Fibroblast of the aortic adventitia (primary cell): Measurements from ENCODE around the gene CPLANE2. TPM values are rescaled to one million over a fixed set of nuclear protein-coding genes. Genes with fewer than 3 reads are reported as not detected.

Source experiments
- DNase-seq: peaks from one replicate; pipeline ENCODE4 v3.0.0-alpha.2; 2010; ENCODE audit warnings: low read depth
- H3K4me3 ChIP-seq: 2 replicates; pipeline ENCODE4 v1.5.1; 2011; ENCODE audit warnings: low read depth, mild to moderate bottlenecking, control low read depth, low read length, moderate library complexity
- CTCF ChIP-seq: IDR thresholded peaks from 2 replicates; pipeline ENCODE4 v1.5.1; 2011; ENCODE audit warnings: mild to moderate bottlenecking, low read length, control low read depth, inconsistent platforms; ENCODE audit not compliant: insufficient read depth
- small RNA-seq: library from RNA; depleted of rRNA; stranded (forward); fragments of <200 nt; gene quantifications from one replicate; pipeline ENCODE3, GENCODE V24; 2012
- total RNA-seq: library from RNA; depleted of rRNA; stranded (reverse); fragments of >200 nt; gene quantifications from 2 replicates; pipeline ENCODE4 v1.2.3, GENCODE V29; 2012; ENCODE audit warnings: low replicate concordance

CPLANE2 gene
- total RNA-seq, 1 donor = 7.5 TPM

GRCh38 chr1:16181887-16182719 lies 54.9 kb downstream of the CPLANE2 start:
- no peak for TF ChIP-seq CTCF
- DNase-seq = peak; percentile 93
- no peak overlapping the region for H3K4me3 ChIP-seq

Small RNA genes lying within 50 kb of the gene (small RNA-seq; reads per million reads assigned to genes)
- gene MT1XP1 = not detected

Other genes with a start within 250 kb of the CPLANE2 start
- gene SRARP, start 232.9 kb downstream of the CPLANE2 start, total RNA-seq = not detected in 2 replicates
- gene HSPB7, start 219.1 kb downstream of the CPLANE2 start, total RNA-seq = 8.9 TPM in 1 of 2 replicates, not detected in the other
- 0.09 and 0.25 TPM in 2 replicates for gene CLCNKA, start 215.1 kb downstream of the CPLANE2 start, total RNA-seq
- gene CLCNKB, start 193.4 kb downstream of the CPLANE2 start, total RNA-seq = not detected in 2 replicates
- 0.08 and 0.63 TPM in 2 replicates for gene FAM131C, start 163.5 kb downstream of the CPLANE2 start, total RNA-seq
- gene EPHA2, start 81.1 kb downstream of the CPLANE2 start, total RNA-seq = 7.8 and 7.9 TPM in 2 replicates
- 2.8 and 12.1 TPM in 2 replicates for gene ARHGEF19, start 24.5 kb downstream of the CPLANE2 start, total RNA-seq
- 16.5 and 18.6 TPM in 2 replicates for gene FBXO42, start 115.3 kb upstream of the CPLANE2 start, total RNA-seq
- 67.1 and 97.9 TPM in 2 replicates for gene SZRD1, start 130.1 kb upstream of the CPLANE2 start, total RNA-seq
- gene SPATA21, start 200.2 kb upstream of the CPLANE2 start, total RNA-seq = not detected in 2 replicates
- gene NECAP2, start 203.5 kb upstream of the CPLANE2 start, total RNA-seq = 71.5 and 73.9 TPM in 2 replicates